Measurements from ENCODE around the gene AK9. TPM values are rescaled to one million over a fixed set of nuclear protein-coding genes. Genes with fewer than 3 reads are reported as not detected.
"Not testable (repeated sequence)": the region's sequence is repeated elsewhere in the genome, so short reads cannot be mapped to it uniquely, and the experiment has no call there.

AK9 gene
- total RNA-seq, 1 donor from 2014 or later: 0.75 TPM

GRCh38 chr6:109527989-109528388 is 163.0 kb downstream of the AK9 start:
- Histone ChIP-seq H3K27me3 (no peaks in the 10 kb centered on the region), H3K9me3 (no peaks in the 10 kb centered on the region), H3K4me1 (no peaks in the 10 kb centered on the region), H3K36me3 (no peaks in the 10 kb centered on the region), H3K27ac (no peak overlapping the region), H3K4me3 (no peak overlapping the region)
- no peak for TF ChIP-seq CTCF (IDR thresholded peaks at IDR 0.05)
- no peak for DNase-seq (ENCODE audit: low spot score in 2 of 2)
- intact Hi-C loops (cut with DNase I): loop anchor here (2.0 to 5.0 kb wide), 2 partner anchors 511 to 524 kb away; no protein-coding TSS in a partner anchor

GRCh38 chr6:109526905-109527628 is 163.9 kb downstream of the AK9 start:
- peak; percentile 30 to 57 (median 40) for TF ChIP-seq CTCF (IDR thresholded peaks at IDR 0.05)
- no peak for DNase-seq (ENCODE audit: low spot score in 2 of 2)
- intact Hi-C loops (cut with DNase I): loop anchor here (2.0 to 5.0 kb wide), 2 partner anchors 512 to 525 kb away; no protein-coding TSS in a partner anchor
- H3K27me3 ChIP-seq: no peaks in the 10 kb centered on the region
- H3K4me3 ChIP-seq: no peak overlapping the region
- H3K36me3 ChIP-seq: no peaks in the 10 kb centered on the region
- H3K4me1 ChIP-seq: no peaks in the 10 kb centered on the region
- no peaks in the 10 kb centered on the region for H3K9me3 ChIP-seq
- H3K27ac ChIP-seq: no peak overlapping the region

GRCh38 chr6:109524129-109524528 is 166.9 kb downstream of the AK9 start:
- TF ChIP-seq CTCF (IDR thresholded peaks at IDR 0.05): no peak
- H3K27ac ChIP-seq: no peak overlapping the region
- H3K4me3 ChIP-seq: no peak overlapping the region
- no peaks in the 10 kb centered on the region for H3K4me1 ChIP-seq
- intact Hi-C loops (cut with DNase I): no loop called here
- H3K36me3 ChIP-seq: no peaks in the 10 kb centered on the region
- no peak for DNase-seq (ENCODE audit: low spot score in 2 of 2)
- H3K9me3 ChIP-seq: no peaks in the 10 kb centered on the region
- no peaks in the 10 kb centered on the region for H3K27me3 ChIP-seq

- DNase-seq (ENCODE audit: low spot score in 2 of 2): no peak
- no peaks in the 10 kb centered on the region for H3K27me3 ChIP-seq
- intact Hi-C loops (cut with DNase I): no loop called here
- no peaks in the 10 kb centered on the region for H3K4me1 ChIP-seq
- no peak overlapping the region for H3K4me3 ChIP-seq
- H3K9me3 ChIP-seq: no peaks in the 10 kb centered on the region
- no peak for TF ChIP-seq CTCF (IDR thresholded peaks at IDR 0.05)
- no peaks in the 10 kb centered on the region for H3K36me3 ChIP-seq
- H3K27ac ChIP-seq: no peak overlapping the region
These were observed 167.5 kb downstream of the AK9 start for GRCh38 chr6:109523478-109523877.

GRCh38 chr6:109521080-109521479 is 169.9 kb downstream of the AK9 start:
- H3K27me3 ChIP-seq: no peaks in the 10 kb centered on the region
- TF ChIP-seq CTCF (IDR thresholded peaks at IDR 0.05): no peak
- DNase-seq (ENCODE audit: low spot score in 2 of 2): no peak
- H3K36me3 ChIP-seq: no peaks in the 10 kb centered on the region
- intact Hi-C loops (cut with DNase I): no loop called here
- no peaks in the 10 kb centered on the region for H3K9me3 ChIP-seq
- no peak overlapping the region for H3K27ac ChIP-seq
- no peak overlapping the region for H3K4me3 ChIP-seq
- H3K4me1 ChIP-seq: no peaks in the 10 kb centered on the region

DNA sequence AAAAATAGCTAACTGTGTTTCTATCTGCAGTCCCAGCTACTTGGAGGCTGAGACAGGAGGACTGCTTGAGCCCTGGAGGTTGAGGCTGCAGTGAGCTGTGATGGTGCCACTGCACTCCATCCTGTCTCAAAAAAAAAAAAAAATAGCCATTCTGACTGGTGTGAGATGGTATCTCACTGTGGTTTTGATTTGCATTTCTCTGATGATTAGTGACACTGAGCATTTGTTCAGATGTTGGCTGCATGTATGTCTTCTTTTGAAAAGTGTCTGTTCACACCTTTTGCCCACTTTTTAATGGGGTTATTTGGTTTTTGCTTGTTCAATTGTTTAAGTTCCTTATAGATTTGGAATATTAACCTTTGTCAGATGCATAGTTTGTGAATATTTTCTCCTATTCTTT is 171.4 kb downstream of the AK9 start:
- H3K4me3 ChIP-seq; intact Hi-C loops (cut with DNase I); H3K27me3 ChIP-seq; DNase-seq (ENCODE audit: low spot score in 2 of 2); H3K36me3 ChIP-seq; H3K27ac ChIP-seq; H3K9me3 ChIP-seq; H3K4me1 ChIP-seq: not testable (repeated sequence)

Data from ascending aorta (tissue), 2 donors.